ENCODE results near the gene CCDC85A.
"Not testable (repeated sequence)": the region's sequence is repeated elsewhere in the genome, so short reads cannot be mapped to it uniquely, and the experiment has no call there.

CCDC85A gene

GRCh38 chr2:56183643-56184499 lies at the start of gene CCDC85A:
Gene CCDC85A, plus strand, starts transcription at chr2:56183990. Its CDS starts 635 bp downstream, at chr2:56184625.
- DNase-seq (ENCODE audit: low read depth in 3 of 3) = peak; percentile 44 to 54 (median 54)

- DNase-seq (ENCODE audit: low read depth in 3 of 3) = no peak
Measured at GRCh38 chr2:56134861-56135260, 48.9 kb upstream of the CCDC85A start.

GRCh38 chr2:56142497-56143061 lies 41.2 kb upstream of the CCDC85A start:
- not testable (repeated sequence) for DNase-seq (ENCODE audit: low read depth in 3 of 3)

GRCh38 chr2:56147907-56148306 lies 35.9 kb upstream of the CCDC85A start:
- DNase-seq (ENCODE audit: low read depth in 3 of 3) = no peak

GRCh38 chr2:56148825-56149224 lies 35.0 kb upstream of the CCDC85A start:
- no peak for DNase-seq (ENCODE audit: low read depth in 3 of 3)

- DNase-seq (ENCODE audit: low read depth in 3 of 3) = no peak
Measured at GRCh38 chr2:56151841-56152240, 31.9 kb upstream of the CCDC85A start.

- no peak for DNase-seq (ENCODE audit: low read depth in 3 of 3)
Measured at GRCh38 chr2:56155188-56155587, 28.6 kb upstream of the CCDC85A start.

GRCh38 chr2:56159875-56160274 lies 23.9 kb upstream of the CCDC85A start:
- DNase-seq (ENCODE audit: low read depth in 3 of 3) = not testable (repeated sequence)

- no peak for DNase-seq (ENCODE audit: low read depth in 3 of 3)
Measured at GRCh38 chr2:56167616-56168562, 15.9 kb upstream of the CCDC85A start.

GRCh38 chr2:56169521-56169920 lies 14.3 kb upstream of the CCDC85A start:
- no peak for DNase-seq (ENCODE audit: low read depth in 3 of 3)

GRCh38 chr2:56170504-56170903 lies 13.3 kb upstream of the CCDC85A start:
- DNase-seq (ENCODE audit: low read depth in 3 of 3) = no peak

- no peak for DNase-seq (ENCODE audit: low read depth in 3 of 3)
Measured at GRCh38 chr2:56170988-56171387, 12.8 kb upstream of the CCDC85A start.

GRCh38 chr2:56175779-56176178 lies 8.0 kb upstream of the CCDC85A start:
- DNase-seq (ENCODE audit: low read depth in 3 of 3) = no peak

- no peak for DNase-seq (ENCODE audit: low read depth in 3 of 3)
Measured at GRCh38 chr2:56177420-56178220, 6.2 kb upstream of the CCDC85A start.

- no peak for DNase-seq (ENCODE audit: low read depth in 3 of 3)
Measured at GRCh38 chr2:56179931-56180330, 3.9 kb upstream of the CCDC85A start.

- DNase-seq (ENCODE audit: low read depth in 3 of 3) = no peak
Measured at GRCh38 chr2:56182420-56182819, 1.4 kb upstream of the CCDC85A start.

GRCh38 chr2:56184500-56185011 lies 766 bp downstream of the CCDC85A start:
- no peak for DNase-seq (ENCODE audit: low read depth in 3 of 3)

- DNase-seq (ENCODE audit: low read depth in 3 of 3) = no peak
Measured at GRCh38 chr2:56185101-56185581, 1.4 kb downstream of the CCDC85A start.

- DNase-seq (ENCODE audit: low read depth in 3 of 3) = no peak
Measured at GRCh38 chr2:56185582-56186046, 1.8 kb downstream of the CCDC85A start.

- DNase-seq (ENCODE audit: low read depth in 3 of 3) = no peak
Measured at GRCh38 chr2:56191617-56192016, 7.8 kb downstream of the CCDC85A start.

Data from stimulated activated CD4-positive, alpha-beta T cell treated with anti-CD3 and anti-CD28 coated beads, TNF-alpha, amount 100 ng/mL, for 48 hours (primary cell).